Measurements from ENCODE around the gene MAGEB1.

MAGEB1 gene, protein sequence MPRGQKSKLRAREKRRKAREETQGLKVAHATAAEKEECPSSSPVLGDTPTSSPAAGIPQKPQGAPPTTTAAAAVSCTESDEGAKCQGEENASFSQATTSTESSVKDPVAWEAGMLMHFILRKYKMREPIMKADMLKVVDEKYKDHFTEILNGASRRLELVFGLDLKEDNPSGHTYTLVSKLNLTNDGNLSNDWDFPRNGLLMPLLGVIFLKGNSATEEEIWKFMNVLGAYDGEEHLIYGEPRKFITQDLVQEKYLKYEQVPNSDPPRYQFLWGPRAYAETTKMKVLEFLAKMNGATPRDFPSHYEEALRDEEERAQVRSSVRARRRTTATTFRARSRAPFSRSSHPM

GRCh38 chrX:30246769-30247489, at the start of gene MAGEB1:
Gene MAGEB1, plus strand, starts transcription at chrX:30247146. Its CDS starts 3,348 bp downstream, at chrX:30250494.
- no peak for DNase-seq

DNA sequence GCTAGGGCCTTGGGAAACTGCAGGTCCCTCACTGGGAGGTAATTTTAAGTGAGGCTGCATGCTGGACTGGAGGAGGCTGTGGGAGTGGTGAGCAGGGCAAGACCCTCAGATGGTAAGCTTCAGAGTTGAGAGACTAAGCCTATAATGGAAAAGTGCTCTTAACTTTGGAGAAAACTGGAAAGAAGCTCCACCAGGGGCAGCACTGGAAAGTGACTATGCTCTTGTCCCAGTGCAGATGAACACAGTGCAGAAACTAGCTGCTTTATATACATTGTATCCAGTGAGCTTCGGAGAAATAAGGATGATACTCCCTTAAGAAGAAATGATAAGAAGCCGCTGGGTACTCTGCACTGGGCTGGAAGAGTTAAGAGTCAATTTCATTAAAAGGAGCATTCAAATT, 34.8 kb upstream of the MAGEB1 start:
- DNase-seq, result no peak

GRCh38 chrX:30215357-30215843, 31.5 kb upstream of the MAGEB1 start, which contains the start of gene MAGEB2:
Gene MAGEB2, plus strand, starts transcription at chrX:30215563. Its CDS starts 3,018 bp downstream, at chrX:30218581.
- no peak for DNase-seq

DNA sequence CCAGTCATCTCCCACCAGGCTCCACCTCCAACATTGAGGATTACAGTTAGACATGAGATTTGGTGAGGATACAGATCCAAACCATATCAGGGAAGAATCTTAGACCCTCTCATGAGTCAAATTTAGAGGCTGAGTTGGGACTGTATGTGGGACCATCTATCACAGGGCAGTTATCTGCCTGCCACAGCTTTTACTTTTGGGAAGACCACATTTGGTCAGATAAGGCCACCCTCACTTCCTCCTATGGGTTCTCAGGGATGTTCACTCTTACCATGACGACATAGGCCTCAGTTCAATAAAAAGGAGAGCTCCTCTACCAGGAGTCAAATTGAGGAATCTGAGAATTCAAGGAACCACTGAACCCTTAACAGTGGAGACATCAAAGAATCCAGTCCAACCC, 29.5 kb upstream of the MAGEB1 start:
- no peak for DNase-seq

DNA sequence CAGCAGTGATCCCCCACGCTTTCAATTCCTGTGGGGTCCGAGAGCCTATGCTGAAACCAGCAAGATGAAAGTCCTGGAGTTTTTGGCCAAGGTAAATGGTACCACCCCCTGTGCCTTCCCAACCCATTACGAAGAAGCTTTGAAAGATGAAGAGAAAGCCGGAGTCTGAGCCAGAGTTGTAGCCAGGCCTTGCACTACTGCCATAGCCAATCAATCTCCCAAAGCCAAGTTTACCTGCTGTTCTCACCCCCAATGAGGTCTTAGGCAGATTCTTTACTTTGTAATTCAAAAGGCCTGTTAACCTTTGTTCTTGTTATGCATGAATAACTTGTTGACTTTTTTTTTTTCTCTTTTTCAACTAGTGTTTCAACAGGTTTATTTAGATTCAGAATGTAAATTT, 27.6 kb upstream of the MAGEB1 start:
- no peak for DNase-seq

GRCh38 chrX:30220661-30221060, 26.3 kb upstream of the MAGEB1 start:
- DNase-seq, result no peak

DNA sequence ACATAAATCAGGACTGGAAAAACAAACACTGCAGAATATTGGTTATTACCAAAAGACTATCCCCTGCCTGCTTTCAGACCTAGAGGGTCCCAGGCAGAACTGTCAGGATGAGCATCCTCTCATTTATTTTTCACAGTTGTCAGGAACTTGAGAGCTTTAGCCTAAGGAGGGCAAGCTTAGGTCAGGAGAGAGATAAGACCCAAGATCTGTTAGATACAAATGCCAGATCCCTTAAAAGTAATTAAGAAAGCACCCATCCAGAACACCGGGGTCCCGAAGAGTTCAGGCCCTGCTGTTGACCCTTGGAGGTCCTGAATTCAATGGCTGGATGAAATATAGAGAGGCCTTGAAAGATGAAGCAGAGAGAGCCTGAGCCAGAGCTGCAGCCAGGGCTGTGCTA, 22.4 kb upstream of the MAGEB1 start:
- DNase-seq, result no peak

DNA sequence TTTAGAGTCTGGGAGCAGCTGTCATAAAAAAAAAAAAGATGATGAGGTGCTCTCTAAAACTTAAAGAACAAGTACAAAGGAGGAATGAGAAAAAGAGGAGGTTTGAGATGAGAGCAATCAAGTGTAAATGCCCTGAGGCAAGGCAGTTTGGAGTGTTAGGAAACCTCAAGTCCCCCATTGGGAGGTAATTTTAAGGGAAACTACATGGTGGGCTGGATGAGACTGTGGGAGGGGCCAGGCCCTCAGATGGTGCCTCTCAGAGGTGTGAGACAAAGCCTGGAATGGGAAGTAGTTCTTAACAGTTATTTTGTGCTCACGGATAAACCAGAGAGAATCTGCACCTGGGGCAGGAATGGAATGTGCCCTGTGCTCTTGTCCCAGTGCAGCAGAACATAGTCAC, 18.4 kb upstream of the MAGEB1 start:
- no peak for DNase-seq

DNA sequence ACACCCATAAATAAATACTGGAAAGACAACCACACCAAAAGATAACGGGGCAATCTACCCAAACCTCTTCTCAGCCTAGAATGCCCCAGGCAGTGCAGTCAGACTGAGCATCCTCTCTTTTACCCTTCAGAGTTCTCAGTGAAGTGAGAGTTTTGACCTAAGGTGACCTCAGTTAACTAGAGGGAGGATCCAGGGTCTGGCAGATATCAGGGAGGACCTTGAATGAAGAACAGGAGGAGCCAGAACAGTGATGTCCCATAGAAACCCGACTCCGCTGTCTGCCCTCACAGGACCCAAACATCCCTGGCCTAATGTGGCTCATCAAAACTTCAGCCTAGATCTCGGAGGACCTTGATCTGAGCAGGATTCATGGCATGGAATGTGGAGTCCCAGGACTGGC, 16.6 kb upstream of the MAGEB1 start, which contains the start of gene MAGEB3:
TSS of gene MAGEB3 (plus strand) at position 263 of the 400 bp plus-strand sequence. CDS start 5,268 bp downstream, outside the sequence.
- DNase-seq, result no peak

- no peak for DNase-seq
These were observed 5.1 kb upstream of the MAGEB1 start, which contains the start of gene MAGEB4 for GRCh38 chrX:30241724-30242415. Gene MAGEB4, plus strand, starts transcription at chrX:30242000. Its CDS starts 136 bp downstream, at chrX:30242136.

GRCh38 chrX:30248854-30249253, 1.9 kb downstream of the MAGEB1 start:
- DNase-seq, result no peak

- no peak for DNase-seq
These were observed 6.3 kb downstream of the MAGEB1 start for GRCh38 chrX:30253257-30253656.

- DNase-seq, result no peak
These were observed 13.0 kb downstream of the MAGEB1 start for GRCh38 chrX:30259927-30260326.

GRCh38 chrX:30261012-30261411, 14.1 kb downstream of the MAGEB1 start:
- no peak for DNase-seq

GRCh38 chrX:30262763-30263162, 15.8 kb downstream of the MAGEB1 start:
- DNase-seq, result no peak

- DNase-seq, result no peak
These were observed 23.7 kb downstream of the MAGEB1 start for GRCh38 chrX:30270639-30271038.

DNA sequence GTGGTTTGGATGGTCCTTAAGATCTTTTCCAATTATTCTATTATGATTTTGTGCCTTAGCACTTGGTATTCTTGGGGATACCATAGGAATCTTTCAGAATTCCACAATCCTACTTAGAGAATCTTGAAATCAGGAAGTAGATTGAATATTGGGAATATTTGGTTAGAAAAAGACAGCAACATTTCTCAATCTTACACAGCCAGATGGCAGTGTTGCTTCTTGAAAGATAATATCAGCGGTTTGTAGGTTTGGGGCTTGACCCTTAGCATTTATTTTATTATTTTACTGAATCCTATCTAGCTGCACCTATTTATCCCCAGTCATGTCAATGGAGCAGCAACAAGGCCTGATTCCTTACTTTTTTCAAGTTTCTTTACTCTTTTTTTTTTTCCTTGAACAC, 28.6 kb downstream of the MAGEB1 start:
- no peak for DNase-seq

DNA sequence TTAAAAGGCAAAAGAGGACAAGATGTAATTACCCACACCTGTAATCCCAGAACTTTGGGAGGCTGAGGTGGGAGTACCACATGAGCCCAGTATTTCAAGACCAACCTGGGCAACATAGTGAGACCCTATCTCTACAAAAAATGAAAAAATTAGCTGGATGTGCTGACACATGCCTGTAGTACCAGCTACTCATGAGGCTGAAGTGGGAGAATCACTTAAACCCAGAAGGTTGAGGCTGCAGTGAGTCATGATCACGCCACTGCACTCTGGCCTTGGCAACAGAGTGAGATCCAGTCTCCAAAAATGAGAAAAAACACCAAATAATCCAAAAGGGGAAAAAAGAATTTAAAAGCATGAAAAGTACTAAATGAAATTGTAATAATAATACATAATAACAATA, 31.4 kb downstream of the MAGEB1 start:
- no peak for DNase-seq

DNA sequence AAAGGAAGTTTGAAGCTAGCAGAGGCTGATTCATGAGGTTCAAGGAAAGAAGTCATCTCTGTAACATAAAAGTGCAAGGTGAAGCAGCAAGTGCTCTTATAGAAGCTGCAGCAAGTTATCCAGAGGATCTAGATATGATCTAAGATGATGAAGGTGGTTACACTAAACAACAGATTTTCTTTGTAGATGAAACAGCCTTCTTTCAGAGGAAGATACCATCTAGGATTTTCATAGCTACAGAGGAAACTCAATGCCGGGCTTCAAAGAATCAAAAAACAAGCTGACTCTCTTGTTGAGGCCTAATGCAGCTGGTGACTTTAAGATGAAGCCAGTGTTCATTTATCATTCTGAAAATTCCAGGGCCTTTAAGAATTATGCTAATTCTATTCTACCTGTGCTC, 33.5 kb downstream of the MAGEB1 start:
- DNase-seq, result no peak

DNA sequence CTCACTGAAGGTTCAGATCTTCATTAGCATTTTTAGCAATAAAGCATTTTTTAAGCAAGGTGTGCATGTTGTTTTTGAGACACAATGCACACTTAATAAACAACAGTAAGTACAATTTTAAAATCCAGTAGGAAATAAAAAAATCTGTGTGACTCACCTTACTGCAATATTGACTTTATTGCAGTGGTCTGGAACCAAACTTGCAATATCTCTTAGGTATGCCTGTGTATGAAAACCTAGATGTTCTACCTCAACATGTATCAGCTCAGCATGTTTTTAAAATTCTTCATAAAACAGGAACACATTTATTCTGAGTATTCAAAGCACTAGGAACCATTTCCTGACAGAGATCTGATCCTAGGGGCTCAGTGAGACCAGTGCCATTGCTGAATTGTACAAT, 35.6 kb downstream of the MAGEB1 start:
- no peak for DNase-seq

DNA sequence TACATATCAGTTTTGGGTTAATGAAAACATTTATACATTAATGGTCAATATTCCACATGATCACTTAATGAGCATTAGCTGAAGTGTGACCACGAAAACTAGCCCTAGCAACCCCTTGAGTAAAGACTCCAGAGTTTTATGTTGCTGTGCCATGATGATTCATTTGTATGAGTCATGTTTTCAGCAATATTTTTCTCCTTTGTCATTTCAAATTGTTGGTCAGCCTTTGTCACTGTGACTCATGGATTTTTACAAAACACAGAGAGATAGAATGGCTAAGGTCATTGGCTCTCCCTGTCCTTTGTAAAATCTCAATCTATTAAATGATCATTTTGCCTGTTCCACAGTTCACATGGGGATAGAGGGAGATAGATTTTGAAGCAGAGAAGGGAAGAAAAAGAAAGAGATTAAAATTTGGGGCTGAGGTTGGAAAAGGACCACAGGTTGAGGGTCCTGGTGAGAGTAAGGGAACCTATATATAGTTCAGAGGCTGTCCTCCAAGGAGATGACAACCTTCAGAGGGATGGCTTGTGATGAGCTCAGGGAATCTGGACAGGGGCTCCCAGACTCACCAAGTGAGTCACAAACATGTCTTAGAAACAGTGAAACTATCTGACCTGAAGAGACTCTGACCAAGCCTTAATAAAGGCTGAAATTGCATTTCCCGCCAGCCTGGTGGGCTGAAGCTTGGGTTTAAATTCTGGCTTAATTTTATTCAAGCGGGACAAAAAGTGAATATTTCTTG, 36.7 kb downstream of the MAGEB1 start:
- peak; percentile 22 for DNase-seq

DNA sequence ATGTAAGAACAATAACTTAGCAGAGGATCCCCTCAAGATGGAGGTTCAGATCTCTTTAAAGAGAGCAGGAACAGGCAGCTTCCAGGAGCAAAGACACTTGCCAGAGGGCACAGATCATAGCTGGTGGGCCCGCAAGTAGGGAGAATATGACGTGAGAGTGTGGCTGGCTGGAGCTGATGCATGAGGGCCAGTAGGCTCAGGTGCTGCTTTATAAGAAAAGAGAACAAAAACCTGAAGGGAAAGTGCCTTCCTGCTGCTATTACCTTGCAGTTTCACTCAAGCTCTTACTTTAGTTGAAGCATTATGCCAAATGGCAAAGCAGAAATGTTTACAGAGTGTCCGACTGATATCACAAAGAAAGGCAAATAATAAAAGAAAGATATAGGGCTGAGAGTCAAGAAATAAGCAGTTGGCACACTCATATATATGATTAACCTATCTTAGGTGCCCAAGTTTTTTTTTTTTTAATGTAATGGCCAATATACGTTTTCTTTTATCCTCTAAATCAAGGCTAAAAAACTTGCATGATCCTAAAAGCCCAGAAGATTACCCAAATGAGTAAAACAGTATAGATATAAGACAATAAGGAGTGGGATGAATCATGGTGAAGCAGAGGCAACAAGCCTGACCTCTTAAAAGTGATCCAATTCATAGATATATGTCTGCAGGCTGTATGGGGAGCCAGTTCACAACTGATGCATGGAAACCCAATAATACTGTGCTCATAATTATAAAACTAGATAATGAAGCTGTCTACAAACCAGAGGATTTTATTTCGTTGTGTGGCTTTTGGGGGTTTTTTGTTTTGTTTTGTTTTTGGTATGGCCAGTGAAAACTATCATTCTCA, 49.7 kb downstream of the MAGEB1 start:
- no peak for DNase-seq
